Melanocyte of skin (primary cell): ENCODE measurements around the gene PRAMEF25. TPM values are rescaled to one million over a fixed set of nuclear protein-coding genes. Genes with fewer than 3 reads are reported as not detected.

Source experiments
- total RNA-seq, 2 donors: library from RNA; depleted of rRNA; stranded (reverse); fragments of >200 nt; gene quantifications; 2 replicates each; pipeline ENCODE4 v1.2.3, GENCODE V29; 2012

PRAMEF25 gene
- not detected for total RNA-seq

DNA sequence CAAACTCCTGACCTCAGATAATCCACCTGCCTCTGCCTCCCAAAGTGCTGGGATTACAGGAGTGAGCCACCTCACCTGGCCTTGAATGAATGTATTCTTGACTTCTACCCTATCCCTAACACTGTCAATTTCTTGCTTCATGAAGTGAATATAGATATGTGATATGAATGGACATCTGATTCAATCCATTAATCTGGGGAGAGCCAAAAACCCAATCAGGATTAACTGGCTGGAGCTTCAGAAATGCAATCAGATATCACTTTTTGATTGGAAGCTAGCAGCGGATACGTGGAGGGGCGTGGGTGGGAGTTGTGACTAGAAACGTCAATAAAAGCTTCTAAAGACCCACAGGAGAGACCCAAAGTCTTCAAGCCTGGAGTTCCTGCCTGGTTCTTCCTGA, at the start of gene PRAMEF25:
Gene PRAMEF25 (plus strand): TSS at position 301 of the 400 bp plus-strand sequence. CDS start 2,920 bp downstream, outside the sequence.

DNA sequence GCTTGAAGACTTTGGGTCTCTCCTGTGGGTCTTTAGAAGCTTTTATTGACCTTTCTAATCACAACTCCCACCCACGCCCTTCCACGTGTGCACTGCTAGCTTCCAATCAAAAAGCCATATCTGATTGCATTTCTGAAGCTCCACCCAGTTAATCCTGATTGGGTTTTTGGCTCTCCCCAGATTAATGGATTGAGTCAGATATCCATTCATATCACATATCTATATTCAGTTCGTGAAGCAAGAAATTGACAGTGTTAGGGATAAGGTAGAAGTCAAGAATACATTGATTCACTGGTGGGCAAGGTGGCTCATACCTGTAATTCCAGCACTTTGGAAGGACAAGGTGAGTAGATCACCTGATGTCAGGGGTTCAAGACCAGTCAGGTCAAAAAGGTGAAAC, 14.1 kb upstream of the PRAMEF25 start, which contains the start of gene PRAMEF27:
Gene PRAMEF27 (minus strand): TSS at position 101 of the 400 bp plus-strand sequence. CDS start 2,916 bp downstream, outside the sequence.

GRCh38 chr1:13116754-13117153, 46.2 kb downstream of the PRAMEF25 start, which contains the start of gene HNRNPCL2:
Gene HNRNPCL2 (minus strand): TSS chr1:13116854. CDS start chr1:13116400, 454 bp downstream.

Other genes with a start within 250 kb of the PRAMEF25 start
- gene PRAMEF11, start 239.4 kb upstream of the PRAMEF25 start, total RNA-seq = not detected
- gene HNRNPCL1, start 222.1 kb upstream of the PRAMEF25 start, total RNA-seq = not detected
- gene PRAMEF2, start 213.7 kb upstream of the PRAMEF25 start, total RNA-seq = not detected
- gene PRAMEF4, start 184.6 kb upstream of the PRAMEF25 start, total RNA-seq = not detected
- not detected for gene PRAMEF10, start 172.5 kb upstream of the PRAMEF25 start, total RNA-seq
- gene PRAMEF7, start 154.2 kb upstream of the PRAMEF25 start, total RNA-seq = not detected
- gene PRAMEF6, start 123.2 kb upstream of the PRAMEF25 start, total RNA-seq = not detected
- not detected for gene PRAMEF27, start 14.2 kb upstream of the PRAMEF25 start, total RNA-seq
- not detected for gene HNRNPCL3, start 10.0 kb upstream of the PRAMEF25 start, total RNA-seq
- not detected for gene HNRNPCL2, start 46.1 kb downstream of the PRAMEF25 start, total RNA-seq
- not detected for gene PRAMEF26, start 85.2 kb downstream of the PRAMEF25 start, total RNA-seq
- not detected for gene HNRNPCL4, start 94.9 kb downstream of the PRAMEF25 start, total RNA-seq
- not detected for gene PRAMEF9, start 101.1 kb downstream of the PRAMEF25 start, total RNA-seq
- gene PRAMEF13, start 130.6 kb downstream of the PRAMEF25 start, total RNA-seq = not detected
- gene PRAMEF18, start 155.4 kb downstream of the PRAMEF25 start, total RNA-seq = not detected
- gene PRAMEF5, start 183.4 kb downstream of the PRAMEF25 start, total RNA-seq = not detected
- gene PRAMEF8, start 214.4 kb downstream of the PRAMEF25 start, total RNA-seq = not detected
- gene PRAMEF33, start 232.8 kb downstream of the PRAMEF25 start, total RNA-seq = not detected
- gene PRAMEF15, start 244.8 kb downstream of the PRAMEF25 start, total RNA-seq = not detected